DOHH2 (cell line): ENCODE data around the gene UBE2I.

ENCODE experiments used
- EZH2phosphoT487 ChIP-seq: fragments of 200-600 bp; sonication (generic); IDR thresholded peaks from 2 replicates; pipeline ENCODE4 v1.6.1; 2017; ENCODE audit warnings: borderline replicate concordance, mild to moderate bottlenecking, antibody characterized with exemption, low read length, moderate library complexity, mixed read lengths
- TF ChIP-seq, protein P1 (sequence below): fragments of 200-600 bp; sonication (generic); IDR thresholded peaks from one replicate; pipeline ENCODE4 v1.5.1; 2014; ENCODE audit warnings: antibody characterized with exemption, mild to moderate bottlenecking, low read depth, low read length; ENCODE audit not compliant: poor library complexity, severe bottlenecking

DNA sequence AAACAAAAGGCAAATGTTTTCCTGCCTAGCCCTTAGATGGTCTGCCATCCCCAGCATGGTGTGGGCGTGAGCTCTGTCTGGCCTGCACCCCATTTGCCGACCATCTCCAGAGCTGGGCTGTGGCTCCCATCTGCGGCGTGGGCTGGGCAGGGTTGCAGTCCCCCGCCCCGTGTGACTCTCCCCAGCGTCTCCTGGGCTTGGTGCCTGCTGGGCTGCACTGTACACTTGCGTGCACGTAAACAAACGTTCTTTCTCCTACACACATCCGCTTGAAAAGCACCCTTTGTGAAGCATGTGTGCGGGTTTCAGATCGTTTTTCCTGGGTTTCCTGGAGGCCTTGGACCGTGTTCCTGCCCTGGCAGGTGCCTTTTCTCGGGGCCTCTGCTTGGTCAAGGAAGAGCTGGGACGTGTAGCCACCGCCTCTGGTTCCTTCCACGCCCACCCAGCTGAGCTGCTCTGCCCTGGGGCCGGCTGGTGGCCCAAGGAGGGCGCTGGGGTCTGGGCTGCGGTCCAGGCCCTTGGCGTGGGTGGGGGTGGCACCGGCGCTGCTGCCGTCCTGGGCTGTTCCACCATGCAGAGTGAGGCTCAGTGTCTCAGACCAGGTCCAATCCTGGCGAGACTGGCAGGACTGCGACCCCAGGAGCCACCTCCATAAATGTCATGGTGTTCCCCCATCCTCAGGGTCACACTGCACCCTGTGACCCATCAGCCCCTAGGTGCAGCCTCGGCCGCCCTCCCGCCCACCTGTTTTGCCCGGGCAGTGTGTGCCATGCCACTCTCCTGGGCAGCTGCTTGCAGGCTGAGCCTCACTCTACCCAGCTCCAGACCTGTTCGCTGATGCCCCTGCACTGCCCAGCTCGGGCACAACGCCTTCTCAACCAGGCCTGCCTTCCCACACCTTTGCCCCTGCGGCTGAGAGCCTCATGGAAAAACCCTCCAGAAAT is 14.1 kb downstream of the UBE2I start:
- TF ChIP-seq, protein P1, sequence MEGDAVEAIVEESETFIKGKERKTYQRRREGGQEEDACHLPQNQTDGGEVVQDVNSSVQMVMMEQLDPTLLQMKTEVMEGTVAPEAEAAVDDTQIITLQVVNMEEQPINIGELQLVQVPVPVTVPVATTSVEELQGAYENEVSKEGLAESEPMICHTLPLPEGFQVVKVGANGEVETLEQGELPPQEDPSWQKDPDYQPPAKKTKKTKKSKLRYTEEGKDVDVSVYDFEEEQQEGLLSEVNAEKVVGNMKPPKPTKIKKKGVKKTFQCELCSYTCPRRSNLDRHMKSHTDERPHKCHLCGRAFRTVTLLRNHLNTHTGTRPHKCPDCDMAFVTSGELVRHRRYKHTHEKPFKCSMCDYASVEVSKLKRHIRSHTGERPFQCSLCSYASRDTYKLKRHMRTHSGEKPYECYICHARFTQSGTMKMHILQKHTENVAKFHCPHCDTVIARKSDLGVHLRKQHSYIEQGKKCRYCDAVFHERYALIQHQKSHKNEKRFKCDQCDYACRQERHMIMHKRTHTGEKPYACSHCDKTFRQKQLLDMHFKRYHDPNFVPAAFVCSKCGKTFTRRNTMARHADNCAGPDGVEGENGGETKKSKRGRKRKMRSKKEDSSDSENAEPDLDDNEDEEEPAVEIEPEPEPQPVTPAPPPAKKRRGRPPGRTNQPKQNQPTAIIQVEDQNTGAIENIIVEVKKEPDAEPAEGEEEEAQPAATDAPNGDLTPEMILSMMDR: no peak
- no peak for TF ChIP-seq EZH2phosphoT487
